ENCODE measurements around the gene WDR37.

The WDR37 gene

GRCh38 chr10:1147810-1148209 is 91.6 kb downstream of the WDR37 start:
- Mint-ChIP-seq H3K4me1 (ENCODE audit: low read depth) (no peaks in the 10 kb centered on the region), H3K27ac (no peak overlapping the region), H3K27me3 (ENCODE audit: low read depth) (peaks cover 28% of the 10 kb centered on the region), H3K4me3 (no peak overlapping the region), H3K9me3 (peaks cover 13% of the 10 kb centered on the region), H3K36me3 (ENCODE audit: low read depth) (no peaks in the 10 kb centered on the region)

GRCh38 chr10:1148855-1149605 is 92.8 kb downstream of the WDR37 start:
- Mint-ChIP-seq H3K4me1 (ENCODE audit: low read depth) (no peaks in the 10 kb centered on the region), H3K27me3 (ENCODE audit: low read depth) (peaks cover 20% of the 10 kb centered on the region), H3K9me3 (peaks cover 13% of the 10 kb centered on the region), H3K4me3 (no peak overlapping the region), H3K27ac (no peak overlapping the region), H3K36me3 (ENCODE audit: low read depth) (no peaks in the 10 kb centered on the region)

- Mint-ChIP-seq H3K36me3 (ENCODE audit: low read depth) (no peaks in the 10 kb centered on the region), H3K27me3 (ENCODE audit: low read depth) (peaks cover 12% of the 10 kb centered on the region), H3K4me3 (no peak overlapping the region), H3K4me1 (ENCODE audit: low read depth) (no peaks in the 10 kb centered on the region), H3K27ac (no peak overlapping the region), H3K9me3 (peaks cover 13% of the 10 kb centered on the region)
Observed at GRCh38 chr10:1149793-1150637, 93.8 kb downstream of the WDR37 start.

GRCh38 chr10:1150638-1150955 is 94.4 kb downstream of the WDR37 start:
- Mint-ChIP-seq H3K4me3 (no peak overlapping the region), H3K27me3 (ENCODE audit: low read depth) (peaks cover 12% of the 10 kb centered on the region), H3K9me3 (peaks cover 13% of the 10 kb centered on the region), H3K27ac (no peak overlapping the region), H3K4me1 (ENCODE audit: low read depth) (no peaks in the 10 kb centered on the region), H3K36me3 (ENCODE audit: low read depth) (no peaks in the 10 kb centered on the region)

- no peak overlapping the region for H3K27ac Mint-ChIP-seq
- peaks cover 8% of the 10 kb centered on the region for H3K27me3 Mint-ChIP-seq (ENCODE audit: low read depth)
- H3K9me3 Mint-ChIP-seq = peaks cover 7% of the 10 kb centered on the region
- no peak overlapping the region for H3K4me3 Mint-ChIP-seq
- H3K36me3 Mint-ChIP-seq (ENCODE audit: low read depth) = no peaks in the 10 kb centered on the region
- no peaks in the 10 kb centered on the region for H3K4me1 Mint-ChIP-seq (ENCODE audit: low read depth)
Observed at GRCh38 chr10:1151076-1152033, 95.2 kb downstream of the WDR37 start.

GRCh38 chr10:1152386-1153250 is 96.4 kb downstream of the WDR37 start:
- Mint-ChIP-seq H3K9me3 (no peaks in the 10 kb centered on the region), H3K4me1 (ENCODE audit: low read depth) (no peaks in the 10 kb centered on the region), H3K27me3 (ENCODE audit: low read depth) (peaks cover 6% of the 10 kb centered on the region), H3K27ac (no peak overlapping the region), H3K36me3 (ENCODE audit: low read depth) (no peaks in the 10 kb centered on the region), H3K4me3 (no peak overlapping the region)

DNA sequence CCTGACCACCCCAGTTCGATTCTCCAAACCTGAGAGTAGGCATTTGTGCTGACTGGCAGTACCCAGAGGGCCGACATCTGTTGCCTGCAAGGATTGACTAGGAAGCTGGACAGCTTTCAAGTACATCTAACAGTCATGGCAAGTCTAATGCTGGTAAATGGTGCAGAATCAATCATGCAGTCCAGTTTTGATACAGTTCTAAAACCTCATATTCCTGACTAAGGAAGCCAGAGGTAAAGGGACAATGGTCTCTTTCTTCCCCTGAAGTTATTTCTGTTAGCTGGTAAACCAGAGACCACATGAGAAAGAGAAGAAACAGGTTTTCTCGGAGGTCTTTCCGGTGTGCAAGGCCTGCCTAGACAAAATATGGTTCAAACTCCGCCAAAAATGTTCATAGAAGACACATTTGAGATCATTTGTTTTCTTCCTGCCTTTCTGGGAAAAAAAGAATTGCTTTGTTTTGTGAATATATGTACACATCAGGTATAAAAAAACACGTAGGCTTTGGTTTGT is 97.1 kb downstream of the WDR37 start:
- no peaks in the 10 kb centered on the region for H3K36me3 Mint-ChIP-seq (ENCODE audit: low read depth)
- no peaks in the 10 kb centered on the region for H3K4me1 Mint-ChIP-seq (ENCODE audit: low read depth)
- no peaks in the 10 kb centered on the region for H3K9me3 Mint-ChIP-seq
- no peak overlapping the region for H3K4me3 Mint-ChIP-seq
- H3K27ac Mint-ChIP-seq = no peak overlapping the region
- peaks cover 9% of the 10 kb centered on the region for H3K27me3 Mint-ChIP-seq (ENCODE audit: low read depth)

GRCh38 chr10:1153805-1154351 is 97.7 kb downstream of the WDR37 start:
- no peaks in the 10 kb centered on the region for H3K4me1 Mint-ChIP-seq (ENCODE audit: low read depth)
- no peak overlapping the region for H3K27ac Mint-ChIP-seq
- H3K4me3 Mint-ChIP-seq = no peak overlapping the region
- H3K36me3 Mint-ChIP-seq (ENCODE audit: low read depth) = no peaks in the 10 kb centered on the region
- H3K9me3 Mint-ChIP-seq = no peaks in the 10 kb centered on the region
- H3K27me3 Mint-ChIP-seq (ENCODE audit: low read depth) = peaks cover 9% of the 10 kb centered on the region

GRCh38 chr10:1154531-1155295 is 98.5 kb downstream of the WDR37 start:
- no peak overlapping the region for H3K4me3 Mint-ChIP-seq
- peaks cover 9% of the 10 kb centered on the region for H3K27me3 Mint-ChIP-seq (ENCODE audit: low read depth)
- H3K4me1 Mint-ChIP-seq (ENCODE audit: low read depth) = no peaks in the 10 kb centered on the region
- H3K9me3 Mint-ChIP-seq = no peaks in the 10 kb centered on the region
- H3K27ac Mint-ChIP-seq = no peak overlapping the region
- H3K36me3 Mint-ChIP-seq (ENCODE audit: low read depth) = no peaks in the 10 kb centered on the region

- H3K9me3 Mint-ChIP-seq = no peaks in the 10 kb centered on the region
- no peak overlapping the region for H3K4me3 Mint-ChIP-seq
- no peak overlapping the region for H3K27ac Mint-ChIP-seq
- H3K4me1 Mint-ChIP-seq (ENCODE audit: low read depth) = no peaks in the 10 kb centered on the region
- H3K36me3 Mint-ChIP-seq (ENCODE audit: low read depth) = no peaks in the 10 kb centered on the region
- H3K27me3 Mint-ChIP-seq (ENCODE audit: low read depth) = peaks cover 9% of the 10 kb centered on the region
Observed at GRCh38 chr10:1155791-1156615, 99.8 kb downstream of the WDR37 start.

DNA sequence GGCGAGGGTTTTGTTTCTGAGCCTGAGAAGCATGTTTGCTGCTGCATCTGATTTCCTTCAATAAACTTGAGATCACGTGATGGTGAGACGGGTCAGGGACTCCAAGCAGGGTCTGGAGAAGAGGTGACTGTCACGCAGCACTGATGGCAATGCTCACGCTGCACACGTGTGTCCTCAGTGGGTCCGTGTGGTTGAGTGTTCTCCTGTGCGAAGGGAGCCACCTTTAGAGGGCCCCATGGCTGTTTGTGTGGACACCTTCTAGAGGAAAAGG is 100.4 kb downstream of the WDR37 start:
- Mint-ChIP-seq H3K4me3 (no peak overlapping the region), H3K27me3 (ENCODE audit: low read depth) (peaks cover 9% of the 10 kb centered on the region), H3K36me3 (ENCODE audit: low read depth) (no peaks in the 10 kb centered on the region), H3K4me1 (ENCODE audit: low read depth) (no peaks in the 10 kb centered on the region), H3K9me3 (no peaks in the 10 kb centered on the region), H3K27ac (no peak overlapping the region)

DNA sequence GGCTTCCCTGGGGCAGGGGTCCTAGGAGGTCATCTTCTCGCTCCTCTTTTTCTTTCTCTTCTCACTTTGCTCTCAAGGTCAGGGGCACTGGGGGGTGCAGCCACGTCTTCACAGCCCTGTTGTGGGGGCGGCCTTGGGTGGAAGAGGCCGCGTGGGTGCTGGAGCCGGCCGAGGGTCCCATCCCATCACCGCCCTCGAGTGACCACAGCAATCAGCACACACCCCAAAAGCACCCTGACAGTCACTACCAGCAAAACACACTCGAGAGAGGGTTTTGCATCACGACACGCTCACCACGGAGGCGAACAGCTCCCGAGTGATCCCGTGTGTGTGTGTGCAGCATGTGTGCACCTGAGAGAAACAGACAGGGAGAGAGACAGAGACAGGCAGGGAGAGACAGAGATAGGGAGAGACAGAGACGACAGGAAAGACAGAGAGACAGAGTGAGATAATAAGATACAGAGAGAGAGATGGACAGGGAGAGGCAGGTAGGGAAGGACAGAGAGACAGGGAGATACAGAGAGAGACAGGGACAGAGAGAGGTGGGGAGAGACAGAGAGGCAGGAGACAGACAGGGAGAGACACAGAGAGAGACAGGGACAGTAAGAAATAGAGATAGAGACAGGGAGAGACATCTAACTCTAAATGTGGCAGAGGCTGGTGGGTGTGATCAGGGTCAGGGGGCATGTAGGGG is 100.9 kb downstream of the WDR37 start:
- Mint-ChIP-seq H3K4me3 (no peak overlapping the region), H3K4me1 (ENCODE audit: low read depth) (no peaks in the 10 kb centered on the region), H3K36me3 (ENCODE audit: low read depth) (no peaks in the 10 kb centered on the region), H3K27me3 (ENCODE audit: low read depth) (peaks cover 9% of the 10 kb centered on the region), H3K27ac (no peak overlapping the region), H3K9me3 (no peaks in the 10 kb centered on the region)
